NB4 (cell line): ENCODE measurements around the gene LHX2.

Experiments used
- CTCF ChIP-seq: IDR thresholded peaks from one replicate; pipeline ENCODE4 v1.5.1; 2012; ENCODE audit warnings: low read depth, low read length
- MAX ChIP-seq: IDR thresholded peaks from 2 replicates; pipeline ENCODE4 v1.6.1; 2011; ENCODE audit warnings: low read depth, low read length
- MYC ChIP-seq: IDR thresholded peaks from 2 replicates; pipeline ENCODE4 v1.6.1; 2011; ENCODE audit warnings: low read depth, low read length
- POLR2A ChIP-seq: IDR thresholded peaks from 2 replicates; pipeline ENCODE4 v1.6.1; 2011; ENCODE audit warnings: mild to moderate bottlenecking; ENCODE audit not compliant: insufficient read length; ENCODE audit errors: extremely low read depth

GRCh38 chr9:124008303-124008693, 3.3 kb upstream of the LHX2 start:
- TF ChIP-seq CTCF (no peak), POLR2A (no peak), MAX (no peak), MYC (no peak)
